Spinal cord (tissue), 10 donors: ENCODE results near the gene OR11H7. TPM values are rescaled to one million over a fixed set of nuclear protein-coding genes. Genes with fewer than 3 reads are reported as not detected.
"Not testable (repeated sequence)": the region's sequence is repeated elsewhere in the genome, so short reads cannot be mapped to it uniquely, and the experiment has no call there.

Experiments
- DNase-seq, 6 donors: peaks; one replicate each; pipeline versions ENCODE4 v3.0.0 to v3.0.0-alpha.2; 2013 to 2015; ENCODE audit warnings: low spot score in 6 of 6, low read depth in 4 of 6
- H3K27ac ChIP-seq: one replicate; pipeline ENCODE4 v1.5.1; 2013; ENCODE audit warnings: low read depth, low read length, control low read depth
- H3K27me3 ChIP-seq: one replicate; pipeline ENCODE4 v1.6.1; 2013; ENCODE audit warnings: low read length; ENCODE audit not compliant: control insufficient read depth, insufficient read depth
- H3K36me3 ChIP-seq: one replicate; pipeline ENCODE4 v1.6.1; 2013; ENCODE audit warnings: low read length; ENCODE audit not compliant: control insufficient read depth, insufficient read depth
- H3K4me1 ChIP-seq: one replicate; pipeline ENCODE4 v1.6.1; 2013; ENCODE audit warnings: low read length; ENCODE audit not compliant: control insufficient read depth, insufficient read depth
- H3K4me3 ChIP-seq: one replicate; pipeline ENCODE4 v1.5.1; 2013; ENCODE audit warnings: low read depth, low read length, control low read depth
- H3K9me3 ChIP-seq: one replicate; pipeline ENCODE4 v1.6.1; 2013; ENCODE audit warnings: low read length; ENCODE audit not compliant: control insufficient read depth, insufficient read depth
- WGBS: methylation state at CpG from one replicate; pipeline ENCODE4 v1.1.5; 2013; ENCODE audit warnings: missing lambda C conversion rate; ENCODE audit not compliant: insufficient coverage; 5-methylcytosine and 5-hydroxymethylcytosine counted together
- polyA plus RNA-seq, 2 donors: library from polyadenylated mRNA; unstranded; fragments of 120-200 nt; gene quantifications; one replicate each; pipeline ENCODE4 v1.2.1, GENCODE V29; 2013; ENCODE audit not compliant: insufficient read length in 2 of 2
- total RNA-seq, 2 donors: library from RNA; depleted of rRNA in 1 of 2; stranded (reverse); fragments of 120-200 nt in 1 of 2; fragments of >200 nt in 1 of 2; gene quantifications; one replicate each; pipeline versions ENCODE4 v1.2.3 to v1.2.4, GENCODE V29; 2013 to 2014
- donor health status: healthy.

OR11H7 gene
- total and polyA plus RNA-seq, 4 donors = 0.27 to 0.33 TPM; not detected in 2

GRCh38 chr14:20262642-20263128 is 33.9 kb downstream of the OR11H7 start:
- Histone ChIP-seq H3K4me1 (no peaks in the 10 kb centered on the region), H3K36me3 (no peaks in the 10 kb centered on the region), H3K9me3 (no peaks in the 10 kb centered on the region), H3K27ac (no peak overlapping the region), H3K27me3 (no peaks in the 10 kb centered on the region), H3K4me3 (no peak overlapping the region)
- WGBS = no CpG with 5 or more reads among the region's 3 CpGs
- DNase-seq = no peak

GRCh38 chr14:20264361-20264760 is 35.6 kb downstream of the OR11H7 start:
- no CpG with 5 or more reads among the region's 5 CpGs for WGBS
- not testable (repeated sequence) for H3K4me3 ChIP-seq, H3K27ac ChIP-seq, H3K27me3 ChIP-seq, DNase-seq, H3K4me1 ChIP-seq, H3K36me3 ChIP-seq, H3K9me3 ChIP-seq

- no peak overlapping the region for H3K27ac ChIP-seq
- no peaks in the 10 kb centered on the region for H3K36me3 ChIP-seq
- no peaks in the 10 kb centered on the region for H3K4me1 ChIP-seq
- no peak overlapping the region for H3K4me3 ChIP-seq
- H3K27me3 ChIP-seq = no peaks in the 10 kb centered on the region
- no peak for DNase-seq
- WGBS = no CpG with 5 or more reads among the region's 2 CpGs
- peaks cover 2% of the 10 kb centered on the region for H3K9me3 ChIP-seq
Observed at GRCh38 chr14:20274062-20274461, 45.3 kb downstream of the OR11H7 start.

GRCh38 chr14:20277409-20277808 is 48.6 kb downstream of the OR11H7 start:
- Histone ChIP-seq H3K27ac (no peak overlapping the region), H3K27me3 (no peaks in the 10 kb centered on the region), H3K36me3 (peaks cover 9% of the 10 kb centered on the region), H3K9me3 (peaks cover 2% of the 10 kb centered on the region), H3K4me3 (no peak overlapping the region), H3K4me1 (no peaks in the 10 kb centered on the region)
- DNase-seq = no peak
- WGBS = 100% methylated on average over 2 of the region's 2 CpGs

DNA sequence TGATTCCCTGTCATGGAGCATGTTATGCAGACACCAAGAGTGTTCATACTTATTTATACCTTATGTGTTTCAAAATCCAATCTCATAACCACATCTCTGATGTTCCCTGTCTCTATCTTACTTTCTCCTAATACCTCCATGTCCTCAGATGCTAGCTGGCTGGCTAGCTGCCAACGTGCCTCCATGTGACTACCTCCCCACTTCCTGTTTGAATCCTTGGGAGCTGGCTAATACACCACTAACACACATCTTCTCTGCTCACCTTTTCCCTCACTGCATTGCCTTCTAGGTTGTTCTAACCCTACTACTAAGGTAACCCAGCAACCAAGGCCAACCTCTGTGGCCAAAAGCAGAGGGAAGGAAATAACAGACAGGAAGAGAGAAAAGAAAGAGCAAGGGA is 49.6 kb downstream of the OR11H7 start:
- Histone ChIP-seq H3K27me3 (no peaks in the 10 kb centered on the region), H3K36me3 (peaks cover 9% of the 10 kb centered on the region), H3K4me1 (no peaks in the 10 kb centered on the region), H3K27ac (no peak overlapping the region), H3K4me3 (no peak overlapping the region), H3K9me3 (peaks cover 2% of the 10 kb centered on the region)
- DNase-seq = no peak
- WGBS = 90% methylated on average over 1 of the region's 1 CpG

DNA sequence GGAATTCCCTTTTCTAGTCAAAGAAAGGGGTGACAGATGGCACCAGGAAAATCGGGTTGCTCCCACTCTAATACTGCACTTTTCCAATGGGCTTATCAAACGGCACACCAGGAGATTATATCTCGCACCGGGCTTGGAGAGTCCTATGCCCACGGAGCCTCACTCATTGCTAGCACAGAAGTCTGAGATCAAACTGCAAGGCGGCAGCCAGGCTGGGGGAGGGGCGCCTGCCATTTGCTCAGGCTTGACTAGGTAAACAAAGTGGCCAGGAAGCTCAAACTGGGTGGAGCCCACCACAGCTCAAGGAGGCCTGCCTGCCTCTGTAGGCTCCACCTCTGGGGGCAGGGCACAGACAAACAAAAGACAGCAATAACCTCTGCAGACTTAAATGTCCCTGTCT is 51.5 kb downstream of the OR11H7 start:
- not testable (repeated sequence) for DNase-seq, H3K4me3 ChIP-seq, H3K27ac ChIP-seq, H3K27me3 ChIP-seq, H3K4me1 ChIP-seq, H3K36me3 ChIP-seq, H3K9me3 ChIP-seq
- 97% methylated on average over 5 of the region's 7 CpGs for WGBS

Other genes starting within 250 kb of the OR11H7 start
- gene OR4Q2, start 226.8 kb upstream of the OR11H7 start, total RNA-seq = not detected
- gene OR4Q2, start 226.8 kb upstream of the OR11H7 start, polyA plus RNA-seq = not detected
- not detected for gene OR4K14, start 209.7 kb upstream of the OR11H7 start, total RNA-seq
- gene OR4K14, start 209.7 kb upstream of the OR11H7 start, polyA plus RNA-seq = not detected
- not detected for gene OR4K13, start 192.9 kb upstream of the OR11H7 start, total RNA-seq
- gene OR4K13, start 192.9 kb upstream of the OR11H7 start, polyA plus RNA-seq = not detected
- not detected for gene OR4L1, start 168.9 kb upstream of the OR11H7 start, total RNA-seq
- gene OR4L1, start 168.9 kb upstream of the OR11H7 start, polyA plus RNA-seq = not detected
- gene OR4K17, start 118.2 kb upstream of the OR11H7 start, total RNA-seq = not detected
- under 1 TPM in 1 of 2 donors, not detected in 1; 0.06 TPM for gene OR4K17, start 118.2 kb upstream of the OR11H7 start, polyA plus RNA-seq
- gene OR4N5, start 90.2 kb upstream of the OR11H7 start, total RNA-seq = not detected
- gene OR4N5, start 90.2 kb upstream of the OR11H7 start, polyA plus RNA-seq = not detected
- gene OR11G2, start 38.1 kb upstream of the OR11H7 start, total RNA-seq = not detected
- gene OR11G2, start 38.1 kb upstream of the OR11H7 start, polyA plus RNA-seq = under 1 TPM in 1 of 2 donors, not detected in 1; 0.05 TPM
- not detected for gene OR11H6, start 5.3 kb upstream of the OR11H7 start, total RNA-seq
- not detected for gene OR11H6, start 5.3 kb upstream of the OR11H7 start, polyA plus RNA-seq
- not detected for gene OR11H4, start 10.3 kb downstream of the OR11H7 start, total RNA-seq
- gene OR11H4, start 10.3 kb downstream of the OR11H7 start, polyA plus RNA-seq = not detected
- gene TTC5, start 77.0 kb downstream of the OR11H7 start, total RNA-seq = 10 to 100 TPM; 30.5 to 38.1 TPM
- gene TTC5, start 77.0 kb downstream of the OR11H7 start, polyA plus RNA-seq = 10 to 100 TPM; 25.5 to 25.8 TPM
- gene CCNB1IP1, start 104.3 kb downstream of the OR11H7 start, total RNA-seq = 10 to 100 TPM; 55.7 to 62.3 TPM
- 10 to 100 TPM; 64.5 to 68.4 TPM for gene CCNB1IP1, start 104.3 kb downstream of the OR11H7 start, polyA plus RNA-seq
- gene PARP2, start 114.7 kb downstream of the OR11H7 start, total RNA-seq = 10 to 100 TPM; 20.4 to 29.5 TPM
- 10 to 100 TPM; 66.2 to 66.5 TPM for gene PARP2, start 114.7 kb downstream of the OR11H7 start, polyA plus RNA-seq
- gene TEP1, start 184.5 kb downstream of the OR11H7 start, total RNA-seq = 10 to 100 TPM in 1 of 2 donors, 1 to 10 TPM in 1; 9.6 to 21.8 TPM
- 10 to 100 TPM; 14.0 to 18.2 TPM for gene TEP1, start 184.5 kb downstream of the OR11H7 start, polyA plus RNA-seq
- gene KLHL33, start 207.2 kb downstream of the OR11H7 start, total RNA-seq = 1 to 10 TPM in 1 of 2 donors, under 1 TPM in 1; 0.89 to 2.1 TPM
- under 1 TPM; 0.46 to 0.72 TPM for gene KLHL33, start 207.2 kb downstream of the OR11H7 start, polyA plus RNA-seq
- 10 to 100 TPM; 34.6 to 58.6 TPM for gene OSGEP, start 225.8 kb downstream of the OR11H7 start, total RNA-seq
- 10 to 100 TPM; 65.2 to 90.7 TPM for gene OSGEP, start 225.8 kb downstream of the OR11H7 start, polyA plus RNA-seq
- gene APEX1, start 226.2 kb downstream of the OR11H7 start, total RNA-seq = 10 to 100 TPM; 40.8 to 80.9 TPM
- gene APEX1, start 226.2 kb downstream of the OR11H7 start, polyA plus RNA-seq = 100 to 1,000 TPM; 177 to 182 TPM
- gene PIP4P1, start 232.5 kb downstream of the OR11H7 start, total RNA-seq = 10 to 100 TPM; 25.8 to 27.1 TPM
- gene PIP4P1, start 232.5 kb downstream of the OR11H7 start, polyA plus RNA-seq = 10 to 100 TPM; 59.3 to 64.4 TPM
- 10 to 100 TPM; 23.6 to 25.5 TPM for gene PNP, start 240.4 kb downstream of the OR11H7 start, total RNA-seq
- 10 to 100 TPM; 20.9 to 27.3 TPM for gene PNP, start 240.4 kb downstream of the OR11H7 start, polyA plus RNA-seq